NCI-H2227 treated with DMSO at 0.1 percent for 48 hours (cell line): ENCODE measurements around the gene TENM4.

Source experiments
- DNase-seq: peaks from one replicate; lab custom pipeline; 2025; lab: John Stamatoyannopoulos, UW

Gene TENM4

DNA sequence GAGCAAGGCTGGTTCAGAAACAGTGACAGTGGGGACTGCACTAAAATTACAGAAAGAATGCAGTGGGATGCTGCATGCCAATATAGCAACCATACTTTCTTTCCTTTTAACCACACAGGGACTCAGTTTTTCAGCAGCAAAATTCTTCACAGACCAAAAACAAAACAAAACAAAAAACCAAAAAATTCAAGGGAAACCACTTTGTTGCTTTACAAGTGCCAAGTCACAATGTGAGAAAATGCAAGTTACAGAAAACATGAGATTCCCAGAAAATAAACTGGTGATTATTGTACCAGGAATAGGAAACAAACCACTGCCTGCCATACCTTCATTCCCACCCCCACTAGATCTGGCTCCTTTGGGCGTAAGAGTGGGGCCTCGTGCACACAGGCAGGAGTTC lies 52.6 kb downstream of the TENM4 start:
- no peak for DNase-seq

DNA sequence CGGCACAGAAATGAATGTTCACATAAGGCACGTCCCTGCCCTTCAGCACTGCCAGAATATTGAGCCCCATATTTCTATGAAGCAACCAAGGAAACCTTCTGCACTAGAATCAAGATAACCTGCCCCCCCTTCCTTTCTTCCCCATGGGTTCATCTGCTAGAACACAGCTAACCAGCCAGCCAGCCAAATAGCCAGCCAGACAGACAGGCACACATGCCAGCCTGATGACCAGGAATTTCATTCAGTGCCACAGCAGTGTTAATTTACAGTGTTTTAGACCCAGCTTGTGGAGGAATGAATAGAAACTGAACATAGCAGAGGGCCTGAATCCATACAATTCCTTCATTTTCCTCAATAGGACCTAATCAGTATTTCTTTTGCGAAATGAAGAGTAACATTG lies 57.0 kb downstream of the TENM4 start:
- DNase-seq, result no peak

DNA sequence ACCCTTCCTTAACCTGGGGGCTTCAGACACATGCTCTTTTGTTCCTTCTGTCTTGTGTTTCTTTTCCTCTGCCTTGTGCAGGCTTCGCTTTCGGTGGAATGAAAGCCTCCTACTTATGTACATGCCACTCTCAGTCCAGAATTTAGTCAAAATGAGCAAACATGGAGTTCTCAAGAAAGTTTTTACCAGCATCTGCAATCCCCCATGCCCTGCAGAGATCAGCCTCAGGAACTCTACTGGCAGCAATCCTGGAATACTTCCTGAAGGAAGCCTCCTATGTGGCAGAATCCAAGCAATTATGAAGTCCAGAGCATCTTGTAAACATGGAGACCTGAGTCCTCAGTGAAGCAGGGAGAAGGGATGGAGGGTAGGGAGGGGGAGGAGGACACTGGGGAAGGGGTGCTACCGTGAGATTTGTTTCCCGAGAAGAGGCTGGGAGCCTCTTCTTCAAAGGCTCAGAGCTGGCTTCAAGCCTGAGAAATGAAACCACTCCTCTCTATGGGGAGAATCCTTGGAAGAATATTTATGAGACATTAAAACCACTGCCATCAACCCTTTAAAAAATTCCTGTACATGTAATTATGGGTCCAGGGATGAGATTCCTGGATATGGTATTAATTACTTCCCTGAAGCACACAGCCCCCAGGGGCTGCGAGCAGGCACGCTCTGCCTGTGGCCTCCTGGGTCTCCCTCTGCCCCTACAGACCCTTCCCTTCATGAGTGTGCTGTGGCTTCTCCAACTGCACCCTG lies 58.4 kb downstream of the TENM4 start:
- no peak for DNase-seq

DNA sequence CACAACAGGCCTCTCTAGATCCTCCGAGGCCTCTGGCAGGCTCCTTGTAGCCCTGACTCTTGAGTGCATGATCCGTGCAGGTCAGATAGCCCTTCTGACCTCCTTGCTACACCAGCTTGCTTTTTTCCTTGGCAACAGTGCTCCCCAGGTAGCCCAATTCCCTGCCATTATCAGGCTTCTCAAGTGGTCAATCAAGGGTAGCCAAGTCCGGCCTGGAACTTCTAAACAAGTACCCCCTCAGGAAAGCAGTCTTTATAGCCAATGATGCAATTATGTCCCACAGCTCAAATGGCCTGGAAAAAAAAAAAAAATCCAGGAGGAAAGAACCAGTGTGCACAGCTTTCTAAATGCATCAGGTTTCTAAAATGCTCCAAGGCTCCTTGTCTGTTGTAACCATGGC lies 59.8 kb downstream of the TENM4 start:
- no peak for DNase-seq

DNA sequence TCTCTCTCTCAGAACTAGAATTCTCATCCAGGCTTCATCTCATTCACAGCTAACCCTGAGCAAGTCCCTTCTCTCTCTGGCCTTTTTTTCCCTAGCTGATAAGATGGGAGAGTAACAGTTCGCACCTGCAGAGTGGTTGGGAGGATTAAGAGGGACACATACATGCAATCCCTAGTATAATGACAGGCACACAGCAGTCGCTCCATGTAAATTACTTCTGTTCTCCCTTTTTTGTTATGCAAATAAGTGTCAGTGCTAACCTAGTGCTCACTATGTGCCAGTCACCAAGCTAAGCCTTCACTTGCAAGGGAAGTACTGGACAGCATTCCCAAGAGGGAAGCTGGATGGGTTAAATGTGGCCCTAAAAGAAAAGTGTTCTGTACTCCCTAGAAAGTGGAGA lies 63.4 kb downstream of the TENM4 start:
- DNase-seq, result no peak

DNA sequence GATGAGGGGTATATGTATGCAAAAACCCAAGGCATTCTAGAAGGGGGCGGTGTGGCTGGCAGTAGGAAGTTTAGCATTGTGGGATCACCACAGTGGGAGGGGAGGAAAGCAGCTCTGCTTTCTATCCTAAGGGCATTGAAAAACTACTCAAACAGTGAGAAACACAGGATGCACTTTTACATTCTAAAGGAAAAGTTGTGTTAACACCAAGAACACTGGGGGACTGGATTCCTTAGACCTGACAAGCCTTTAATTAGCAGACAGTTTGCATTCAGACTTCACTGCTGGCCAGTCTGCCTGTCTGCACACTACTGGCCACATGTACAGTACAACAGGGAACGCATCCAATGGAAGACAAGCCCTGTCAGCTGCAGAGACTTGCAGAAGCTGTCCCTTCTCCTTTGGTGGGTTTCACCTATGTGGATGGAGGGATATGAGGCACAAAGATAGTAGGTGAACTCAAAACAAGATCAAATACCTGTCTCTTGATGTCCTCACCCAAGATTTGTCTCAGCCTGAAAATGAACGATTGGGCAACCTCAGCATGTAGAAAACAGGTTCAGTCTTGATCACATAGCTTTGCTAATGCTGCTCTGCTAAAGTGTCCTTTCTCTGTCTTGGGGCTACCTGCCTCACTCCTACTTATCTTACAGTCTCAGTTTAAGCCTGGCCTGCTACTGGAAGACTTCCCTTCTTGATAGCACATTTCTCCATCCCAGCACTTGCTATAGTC lies 64.8 kb downstream of the TENM4 start:
- no peak for DNase-seq

DNA sequence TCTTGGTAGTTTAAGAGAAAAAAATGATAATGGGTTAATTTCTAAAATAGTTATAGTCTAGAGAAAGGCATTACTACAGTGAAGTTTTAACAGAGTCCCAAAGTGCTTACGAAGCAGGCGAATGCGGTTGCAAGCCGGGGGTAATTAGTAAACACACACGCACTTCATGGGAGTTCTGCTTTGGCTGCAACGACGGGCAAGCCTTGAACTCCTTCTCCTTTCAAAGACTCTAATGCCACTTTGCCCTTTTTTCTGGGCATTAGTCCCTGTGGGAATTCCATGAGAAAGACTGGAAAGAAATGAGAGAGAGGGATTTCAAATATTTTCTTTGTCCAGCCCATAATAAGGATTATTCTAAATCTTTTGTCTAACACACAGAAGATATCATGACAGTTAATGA lies 66.1 kb downstream of the TENM4 start:
- DNase-seq, result no peak

DNA sequence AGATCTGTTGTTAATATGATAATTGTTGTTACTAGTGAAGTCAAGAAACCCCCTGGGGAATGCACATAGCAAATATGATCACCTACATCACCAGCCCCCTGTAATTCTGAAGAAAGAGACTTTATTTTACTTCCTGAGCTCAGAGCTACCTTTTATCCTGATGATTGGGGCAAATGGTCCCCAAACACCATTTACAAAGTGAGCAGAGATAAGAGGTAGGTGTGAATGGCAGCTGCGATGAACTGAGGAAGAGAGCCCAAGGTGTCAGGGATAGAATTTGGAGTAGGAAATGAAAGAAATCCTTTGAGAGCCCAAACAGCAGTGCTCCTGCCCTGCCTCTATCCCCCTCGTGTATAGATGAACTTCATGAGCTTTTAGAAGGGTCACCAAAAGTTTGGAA lies 69.1 kb downstream of the TENM4 start:
- no peak for DNase-seq

DNA sequence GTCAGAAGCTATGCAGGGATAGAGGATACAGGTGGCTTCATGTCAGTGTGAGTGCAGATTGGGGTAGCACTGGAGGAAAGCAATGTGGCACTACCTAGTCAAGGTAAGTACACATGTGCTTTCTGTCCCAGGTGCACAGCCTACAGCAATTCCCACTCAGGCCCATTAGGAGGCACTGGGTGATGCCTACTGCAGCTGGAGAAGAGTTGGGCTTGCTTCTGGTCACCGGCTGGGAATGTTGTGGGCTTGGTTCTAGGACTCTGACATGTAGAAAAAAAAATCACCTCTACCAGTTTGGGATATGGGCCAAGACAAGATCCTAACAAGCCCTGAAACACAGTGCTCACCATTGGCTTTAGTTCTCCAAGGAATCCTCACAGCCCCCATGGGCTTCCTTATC lies 69.7 kb downstream of the TENM4 start:
- DNase-seq, result no peak

DNA sequence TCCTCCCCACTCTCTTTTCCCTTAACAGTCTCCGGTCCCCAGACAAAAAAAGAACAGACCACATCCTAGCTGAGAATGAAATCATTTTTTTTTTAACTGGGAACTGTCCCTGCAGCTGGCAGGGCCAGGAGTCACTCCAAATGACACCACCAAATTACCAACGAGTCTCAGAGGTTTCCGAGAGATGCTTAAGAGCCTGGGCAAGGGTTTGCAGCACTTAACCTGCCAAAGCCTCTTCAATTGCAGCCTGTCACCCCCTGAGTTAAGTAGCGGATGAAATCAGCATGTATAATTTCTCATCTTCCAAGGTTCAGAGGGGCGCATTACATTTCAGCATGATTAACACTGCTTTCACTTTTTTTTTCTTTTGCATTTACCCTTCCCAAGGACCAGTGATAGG lies 71.8 kb downstream of the TENM4 start:
- DNase-seq, result no peak

DNA sequence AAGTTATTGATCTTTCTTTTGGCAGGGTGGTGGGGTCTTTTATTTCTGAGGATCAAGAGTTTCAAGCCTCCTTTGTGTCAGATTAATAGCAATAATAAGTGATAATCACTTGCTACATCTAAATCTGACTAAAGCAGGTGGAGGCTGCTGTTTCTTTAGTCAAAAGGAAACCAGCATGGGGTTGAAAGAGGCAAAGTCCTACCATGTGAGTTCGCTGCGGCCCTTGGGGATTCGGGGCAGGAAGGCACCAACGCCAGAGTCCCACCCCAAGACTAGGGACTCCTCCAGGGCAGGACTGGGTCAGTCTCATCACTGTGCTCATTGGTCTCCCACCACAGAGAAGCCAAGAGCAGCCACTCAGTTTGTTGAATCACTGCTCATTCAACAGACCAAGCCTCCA lies 73.0 kb downstream of the TENM4 start:
- no peak for DNase-seq

DNA sequence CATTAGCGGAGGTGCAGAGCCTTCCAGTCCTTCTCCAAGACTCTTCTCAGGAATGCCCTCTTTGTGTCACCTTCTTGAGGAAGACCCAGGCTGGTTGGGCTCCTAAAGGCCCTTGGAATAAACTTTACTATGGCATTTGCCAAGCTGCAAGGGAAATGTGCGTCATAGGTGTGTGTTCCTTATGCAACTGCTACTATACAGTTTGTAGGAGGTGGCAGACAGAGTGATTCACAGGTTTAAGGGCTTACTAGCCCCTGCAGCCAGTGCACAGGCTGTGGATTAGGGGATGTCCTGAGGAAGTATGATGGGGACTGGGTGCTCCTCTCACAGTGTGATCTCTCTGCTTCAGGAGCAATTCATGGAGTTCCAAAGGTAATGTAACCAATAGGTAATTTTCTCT lies 74.6 kb downstream of the TENM4 start:
- no peak for DNase-seq

DNA sequence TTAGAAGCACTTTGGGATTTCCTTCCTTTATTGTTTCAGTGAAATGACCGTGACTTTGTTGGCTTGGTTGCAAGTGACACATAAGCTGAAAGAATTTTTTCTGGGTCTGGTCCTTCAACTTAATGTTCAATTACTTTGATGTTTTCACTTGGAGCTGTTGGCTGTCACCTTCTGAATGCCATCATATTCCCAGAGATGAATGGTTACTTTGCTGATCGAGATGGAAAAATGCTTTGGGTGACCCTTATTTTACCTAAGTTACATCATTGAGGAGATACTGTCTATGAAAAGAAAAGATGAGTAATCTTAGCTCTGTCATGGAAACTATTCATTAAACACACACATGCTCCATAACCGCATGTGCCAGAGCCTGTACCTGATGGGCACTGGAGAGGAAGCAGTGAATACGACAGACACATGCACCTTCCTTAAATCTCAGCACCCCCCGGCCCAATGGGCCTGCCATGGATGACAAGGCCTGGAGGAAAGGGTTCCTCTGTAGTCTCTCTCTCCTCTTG lies 76.9 kb downstream of the TENM4 start:
- DNase-seq, result no peak

DNA sequence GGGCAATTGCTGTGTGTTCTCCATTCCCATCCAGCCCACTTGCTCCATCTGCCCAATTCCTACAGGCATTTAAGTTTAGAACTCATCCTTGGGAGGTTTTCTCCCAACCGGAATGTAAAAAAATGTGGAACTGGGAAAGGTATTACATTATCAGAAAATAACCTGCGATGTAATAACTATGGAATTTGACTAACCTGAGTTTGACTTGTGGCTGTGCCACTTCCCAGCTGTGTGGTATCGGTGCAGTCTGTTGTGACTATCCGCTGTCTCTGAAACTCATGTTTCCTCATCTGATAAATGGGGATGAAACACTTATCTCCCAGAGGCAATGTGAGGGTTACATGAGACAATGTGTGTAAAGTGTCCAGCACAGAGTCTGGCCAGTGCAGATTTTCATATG lies 77.6 kb downstream of the TENM4 start:
- DNase-seq, result no peak

DNA sequence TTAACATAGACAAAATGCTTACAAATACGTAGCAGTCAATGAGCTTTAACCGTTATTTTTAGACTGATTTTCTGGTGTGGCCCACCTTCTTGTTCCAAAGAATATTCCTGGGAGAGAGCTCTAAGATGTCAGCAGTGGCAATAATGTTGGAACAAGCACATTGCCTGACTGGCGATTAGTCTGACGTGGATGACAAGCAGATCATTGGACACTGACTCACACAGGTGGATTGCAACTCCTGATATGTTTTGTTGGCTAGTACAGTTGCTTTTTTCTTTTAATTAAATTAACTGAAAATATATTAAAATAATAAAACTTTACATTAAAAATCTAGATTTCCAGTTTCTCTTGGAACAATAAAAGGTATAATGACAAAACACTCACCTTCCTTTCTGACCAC lies 78.0 kb downstream of the TENM4 start:
- no peak for DNase-seq

DNA sequence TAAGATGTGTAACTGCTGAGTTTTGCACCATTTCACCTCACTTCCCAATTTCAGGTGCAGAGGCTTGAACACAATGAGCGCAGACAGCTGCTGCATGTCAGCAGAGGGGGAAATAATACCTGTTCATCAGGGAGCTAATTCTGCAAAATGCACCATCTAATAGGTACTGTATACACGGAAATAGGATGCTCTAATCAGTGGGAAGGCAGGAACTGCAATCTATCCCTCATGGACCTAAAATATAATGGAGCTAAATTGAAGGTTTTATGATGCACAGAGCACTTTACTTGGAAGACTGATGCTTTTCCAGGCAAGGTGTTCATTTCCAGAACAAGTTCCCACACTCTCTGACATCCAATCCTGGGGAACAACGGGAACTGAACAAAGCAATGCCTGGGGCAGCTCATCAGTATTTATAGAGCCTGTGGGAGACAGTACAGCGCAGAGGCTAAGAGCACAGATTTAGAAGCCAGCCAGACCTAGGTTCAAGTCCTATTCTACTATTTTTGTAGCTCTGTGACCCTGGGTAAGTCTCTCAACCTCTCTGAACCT lies 78.5 kb downstream of the TENM4 start:
- DNase-seq, result peak; percentile 47

DNA sequence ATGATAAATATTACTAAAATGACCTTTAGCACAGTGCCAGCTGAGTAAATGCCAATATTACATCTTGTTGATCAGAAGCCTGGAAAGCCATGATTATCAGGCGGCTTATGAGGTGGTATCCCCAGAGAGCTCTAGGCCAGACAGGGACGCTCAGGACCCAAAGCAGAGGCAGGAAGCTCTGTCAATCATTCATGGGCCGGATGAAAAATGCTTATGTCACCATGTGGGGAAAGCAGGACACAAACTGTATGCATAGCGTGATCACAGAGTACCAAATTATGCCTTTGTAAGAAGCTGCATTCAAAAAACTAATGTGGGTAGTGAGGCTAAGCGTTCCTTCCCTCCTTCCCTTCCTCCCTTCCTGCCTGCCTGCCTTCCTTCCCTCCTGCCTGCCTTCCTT lies 82.6 kb downstream of the TENM4 start:
- DNase-seq, result no peak

DNA sequence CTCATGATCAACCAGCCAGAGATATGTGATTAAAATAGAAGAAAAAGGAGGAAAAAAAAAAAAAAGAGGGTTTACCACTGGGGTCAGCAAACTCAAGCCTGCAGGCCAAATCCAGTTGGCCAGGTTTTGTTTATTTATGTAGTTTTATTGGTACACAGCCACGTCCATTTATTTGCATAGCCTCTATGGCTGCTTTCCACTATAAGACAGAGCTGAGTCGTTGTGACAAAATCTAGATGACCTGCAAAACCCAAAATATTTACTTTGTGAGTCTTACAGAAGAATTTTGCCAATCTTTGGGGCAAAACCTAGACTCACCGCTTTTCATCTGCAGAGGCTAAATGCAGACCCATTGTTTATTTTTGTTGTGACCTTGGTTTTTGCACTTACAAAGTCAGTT lies 87.1 kb downstream of the TENM4 start:
- no peak for DNase-seq

DNA sequence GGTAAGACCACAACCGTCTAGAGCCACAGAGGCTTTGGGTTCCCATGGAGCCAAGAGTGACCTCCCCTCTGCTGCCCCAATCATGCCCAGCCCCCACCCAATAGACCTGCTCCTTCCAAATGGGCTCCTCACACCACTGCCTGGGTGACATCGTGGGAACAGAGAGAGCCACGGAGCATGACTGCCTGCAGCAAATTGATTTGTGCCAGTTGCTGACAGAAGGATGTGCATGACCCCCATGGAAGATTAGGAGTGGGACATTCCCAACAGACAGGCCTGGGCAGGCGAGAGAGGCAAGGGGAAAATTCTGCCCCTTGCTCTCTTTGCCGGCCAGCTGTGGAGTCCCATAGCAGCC lies 88.5 kb downstream of the TENM4 start:
- no peak for DNase-seq

DNA sequence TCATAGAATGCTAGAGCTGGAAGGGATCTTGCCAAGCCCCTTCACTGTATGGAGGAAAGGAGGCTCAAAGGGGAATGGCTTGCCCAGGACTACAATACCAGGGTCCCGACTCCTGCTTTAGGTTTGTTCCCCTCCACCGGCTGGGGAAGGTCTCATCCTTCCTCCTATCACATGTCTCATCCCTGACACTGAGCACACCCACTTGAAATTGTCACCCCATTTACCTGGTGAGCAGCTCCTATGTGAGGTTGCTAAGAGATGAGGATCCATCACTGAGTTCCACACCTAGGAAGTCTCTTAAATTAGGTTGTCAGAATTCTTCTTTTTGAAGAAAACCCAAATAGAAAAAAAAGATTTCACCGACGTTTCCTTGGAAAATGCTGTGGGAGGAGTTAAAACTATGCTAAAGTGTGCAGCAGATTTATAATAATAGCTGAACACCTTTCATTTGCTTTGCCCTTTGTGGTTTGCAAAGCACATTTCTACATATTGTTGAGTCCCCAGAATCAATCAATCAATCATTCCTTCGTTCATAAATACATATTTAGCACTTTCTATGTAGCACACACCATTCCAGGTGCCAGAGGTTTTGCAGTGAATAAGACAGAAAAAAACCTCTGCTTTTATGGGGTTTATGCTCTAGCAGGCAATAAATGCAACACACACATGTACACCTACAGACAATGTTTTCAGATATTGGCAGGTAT lies 91.7 kb downstream of the TENM4 start:
- DNase-seq, result no peak

DNA sequence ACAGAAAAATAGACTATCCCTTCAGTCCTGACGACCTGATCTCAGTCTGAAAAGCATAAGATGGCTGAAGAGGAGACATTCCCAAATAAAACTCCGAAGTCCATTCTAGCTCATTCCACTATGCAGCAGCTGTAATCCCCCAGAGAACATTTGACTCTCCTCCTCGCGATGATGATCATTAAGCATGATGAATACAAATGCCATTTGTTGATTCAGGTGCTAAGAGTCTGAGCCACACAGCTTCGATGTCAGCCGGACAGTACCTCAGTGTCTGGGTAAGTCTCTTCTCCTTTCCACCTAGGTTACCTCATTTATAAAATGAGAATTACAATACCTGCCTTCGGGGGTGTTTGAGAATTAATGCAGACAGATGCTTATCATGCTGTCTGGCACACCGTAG lies 94.8 kb downstream of the TENM4 start:
- no peak for DNase-seq

DNA sequence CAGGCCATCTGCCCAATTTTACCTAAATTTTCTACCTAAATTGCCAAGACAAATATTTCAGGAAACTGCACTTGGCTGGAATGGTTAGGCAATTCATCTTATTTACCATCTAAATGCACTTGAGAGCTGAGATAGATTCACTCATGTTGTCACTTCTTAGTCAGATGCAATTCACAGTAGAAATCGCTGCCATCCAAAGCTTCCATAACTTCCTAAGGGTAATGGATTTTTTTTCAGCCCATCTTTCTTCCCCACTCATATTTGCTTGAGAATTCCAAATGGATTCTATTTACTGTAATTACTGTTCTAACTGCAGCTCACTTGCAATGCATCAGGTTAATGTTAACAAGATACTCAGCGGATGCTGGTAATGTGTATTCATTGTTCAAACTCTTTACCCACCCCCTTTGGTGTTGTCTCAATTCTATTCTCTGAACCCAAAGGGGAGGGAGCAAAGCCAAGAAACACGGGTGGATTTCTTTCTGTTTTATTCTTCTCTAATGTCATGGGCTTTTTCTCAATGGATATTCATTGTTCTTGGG lies 96.0 kb downstream of the TENM4 start:
- DNase-seq, result no peak

DNA sequence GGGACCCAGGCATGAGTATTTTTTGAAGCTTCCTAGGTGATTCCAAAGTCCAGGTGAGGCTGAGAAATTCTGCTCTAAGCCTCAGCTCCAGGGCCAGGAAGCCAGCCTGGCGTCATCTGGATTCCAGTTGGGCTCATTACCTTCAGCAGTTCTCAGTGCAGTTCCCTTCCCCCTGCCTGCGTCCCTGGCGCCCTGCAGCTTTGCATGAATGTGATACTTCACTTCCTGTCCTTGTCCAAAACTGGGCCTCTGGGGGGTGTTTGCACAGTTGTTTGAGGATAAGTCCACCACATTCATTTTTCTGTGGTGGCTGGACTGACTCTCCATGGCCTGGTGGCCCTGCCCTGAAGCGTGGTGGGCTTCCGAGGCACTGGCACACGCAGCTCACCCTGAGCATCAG lies 98.1 kb downstream of the TENM4 start:
- DNase-seq, result no peak
